HG03354 (cell line): ENCODE data around the gene PROZ.

Source experiments
- ATAC-seq: cut with Tn5 transposase; IDR thresholded peaks from one replicate; pipeline ENCODE4 v1.9.1; 2021; ENCODE audit warnings: mild to moderate bottlenecking; ENCODE audit not compliant: unreplicated experiment, poor library complexity, severe bottlenecking

PROZ gene

DNA sequence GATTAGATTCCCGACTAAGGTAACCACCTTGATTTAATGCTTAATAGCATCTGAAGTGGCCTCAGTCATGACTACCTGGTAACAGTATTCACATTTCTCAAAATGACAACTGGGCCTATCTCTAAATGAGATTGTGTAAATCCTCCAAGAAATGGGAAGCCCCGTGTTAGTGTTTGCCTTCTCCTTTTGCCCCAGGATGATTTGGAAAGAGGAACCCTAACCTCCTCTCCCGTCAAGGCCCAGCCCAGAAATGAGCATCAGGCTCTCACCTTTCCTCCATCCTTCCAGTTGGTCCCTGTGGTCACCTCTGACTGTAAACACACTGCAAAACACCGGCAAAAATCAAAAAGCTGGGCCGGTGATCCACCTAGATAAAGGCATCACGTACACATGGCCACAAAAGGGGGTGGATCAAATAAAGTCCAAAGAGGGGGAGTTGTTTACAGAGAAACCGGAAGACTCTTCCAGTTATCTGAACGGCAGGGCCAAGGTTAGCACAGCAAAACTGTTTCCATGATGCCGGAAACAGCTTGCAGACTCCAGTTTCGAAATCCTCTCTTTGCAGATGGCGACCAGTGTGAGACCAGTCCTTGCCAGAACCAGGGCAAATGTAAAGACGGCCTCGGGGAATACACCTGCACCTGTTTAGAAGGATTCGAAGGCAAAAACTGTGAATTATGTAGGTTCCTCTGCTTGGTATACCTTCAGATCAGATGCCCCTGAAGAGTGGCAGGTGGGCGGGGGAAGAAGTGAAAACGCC is 19.5 kb upstream of the PROZ start:
- ATAC-seq: no peak

DNA sequence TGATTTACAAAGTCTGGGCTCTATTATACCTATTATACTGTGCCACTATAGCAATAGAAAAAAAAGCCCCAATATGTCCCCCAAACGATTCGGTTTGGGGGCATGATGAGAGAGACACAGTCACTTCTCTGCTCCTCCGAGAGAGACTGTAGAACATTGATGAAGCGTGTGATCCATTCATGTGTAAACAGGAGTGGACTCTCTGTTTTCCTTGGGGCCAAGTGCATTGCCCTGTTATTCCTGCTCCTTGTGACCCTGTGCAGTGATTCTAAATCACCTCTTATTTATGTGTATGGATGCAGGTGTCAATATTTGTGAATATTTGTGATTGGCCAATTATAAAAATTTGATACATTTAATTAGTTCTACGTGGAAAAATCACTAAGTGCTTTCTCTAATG is 18.9 kb upstream of the PROZ start:
- no peak for ATAC-seq

DNA sequence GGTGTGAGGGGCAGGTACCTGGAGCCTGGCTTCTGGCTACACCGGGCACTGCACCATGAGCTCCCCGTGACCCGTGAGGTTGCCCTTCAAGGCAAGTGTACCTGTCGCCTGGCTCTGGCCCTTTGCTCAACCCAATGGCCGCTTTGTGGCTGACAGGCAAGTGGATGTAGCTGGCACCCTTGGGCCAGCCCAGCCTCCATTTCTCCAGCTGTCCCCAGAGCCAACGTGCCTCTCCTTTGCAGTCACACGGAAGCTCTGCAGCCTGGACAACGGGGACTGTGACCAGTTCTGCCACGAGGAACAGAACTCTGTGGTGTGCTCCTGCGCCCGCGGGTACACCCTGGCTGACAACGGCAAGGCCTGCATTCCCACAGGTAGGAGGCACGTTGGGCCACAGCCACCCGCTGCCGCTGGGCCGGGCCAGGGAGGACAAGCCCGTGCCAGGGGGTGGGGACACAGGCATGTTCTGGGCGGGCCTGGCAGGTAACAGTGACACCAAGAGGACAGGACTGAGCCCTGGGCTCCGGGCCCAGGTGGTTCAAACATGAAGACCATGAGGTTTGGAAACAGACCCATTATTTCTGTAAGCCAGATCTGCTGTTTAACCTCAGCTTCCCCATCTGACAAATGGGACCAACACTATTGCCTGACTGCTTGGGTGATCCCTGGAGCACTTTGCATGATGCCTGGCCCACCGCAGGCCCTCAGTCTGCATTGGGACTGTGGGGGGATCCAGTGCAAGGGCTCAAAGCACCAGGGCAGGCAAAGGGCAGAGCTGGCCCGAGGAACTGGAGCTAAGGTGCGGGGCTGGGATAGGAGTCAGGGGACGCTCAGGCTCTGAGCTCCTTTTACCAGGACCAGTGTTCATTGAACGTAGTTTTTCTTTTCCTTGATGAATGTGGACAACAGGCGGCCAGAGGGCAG is 17.5 kb upstream of the PROZ start:
- no peak for ATAC-seq

DNA sequence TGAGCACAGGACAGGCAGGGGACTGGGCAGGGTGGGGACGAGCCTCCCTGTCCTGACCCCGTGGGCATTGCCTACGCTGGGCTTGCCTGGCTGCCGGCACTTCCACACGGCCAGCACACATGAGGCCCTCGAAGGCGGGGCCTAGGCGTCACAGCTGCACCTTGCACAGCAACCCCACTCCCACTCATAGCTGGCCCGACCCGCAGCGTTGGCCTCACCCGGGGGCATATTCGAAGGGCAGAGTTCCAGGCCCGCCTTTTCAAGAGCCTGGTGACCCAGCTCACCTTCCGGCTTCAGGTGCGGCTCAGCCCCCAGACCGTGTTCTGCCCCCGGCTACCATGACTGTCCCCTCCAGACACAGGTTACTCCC is 16.9 kb upstream of the PROZ start:
- ATAC-seq: no peak

DNA sequence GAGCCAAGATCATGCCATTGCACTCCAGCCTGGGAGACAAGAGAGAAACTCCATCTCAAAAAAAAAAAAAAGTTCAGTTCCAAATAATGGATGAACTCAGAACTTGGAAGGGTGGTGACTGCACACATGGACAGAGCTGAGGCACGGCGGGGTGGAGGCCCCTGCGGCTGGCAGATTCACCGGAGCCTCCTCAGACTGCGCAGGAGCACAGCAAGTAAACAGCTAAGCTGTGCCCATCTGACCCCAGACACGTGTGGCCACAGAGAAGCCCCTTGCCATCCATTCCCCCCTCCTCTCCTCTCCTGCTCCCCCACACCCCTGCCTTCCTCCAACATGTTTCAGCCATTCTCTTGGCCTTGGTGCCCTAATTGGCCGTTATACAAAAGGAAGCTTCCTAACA is 15.6 kb upstream of the PROZ start:
- no peak for ATAC-seq

DNA sequence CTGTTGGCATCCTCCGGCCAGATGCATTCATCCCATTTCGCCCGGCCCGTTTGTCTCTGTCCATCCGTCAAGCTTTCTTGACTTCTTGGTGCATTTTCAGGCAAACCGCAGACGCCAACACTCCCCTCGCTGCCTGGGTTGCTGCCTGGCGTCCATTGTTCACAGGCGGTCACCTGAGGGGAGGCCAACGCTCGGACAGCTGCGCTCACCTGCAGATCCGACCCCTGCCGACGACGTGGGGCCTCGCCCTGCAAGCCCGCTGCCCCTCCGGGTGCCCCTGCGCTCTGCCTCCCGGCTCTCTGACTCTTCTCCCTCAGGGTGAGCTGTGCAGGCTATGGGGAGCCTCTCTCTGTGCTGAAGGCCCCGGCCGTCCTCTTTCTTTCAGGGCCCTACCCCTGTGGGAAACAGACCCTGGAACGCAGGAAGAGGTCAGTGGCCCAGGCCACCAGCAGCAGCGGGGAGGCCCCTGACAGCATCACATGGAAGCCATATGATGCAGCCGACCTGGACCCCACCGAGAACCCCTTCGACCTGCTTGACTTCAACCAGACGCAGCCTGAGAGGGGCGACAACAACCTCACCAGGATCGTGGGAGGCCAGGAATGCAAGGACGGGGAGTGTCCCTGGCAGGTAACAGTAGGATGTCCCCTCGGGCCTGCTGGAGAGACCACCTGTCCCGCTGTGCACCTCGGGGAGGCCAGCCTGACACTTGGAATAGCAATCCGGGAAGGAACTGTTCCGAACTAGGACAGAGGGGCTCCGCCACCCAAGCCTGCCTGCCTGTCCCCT is 14.8 kb upstream of the PROZ start:
- ATAC-seq: no peak

DNA sequence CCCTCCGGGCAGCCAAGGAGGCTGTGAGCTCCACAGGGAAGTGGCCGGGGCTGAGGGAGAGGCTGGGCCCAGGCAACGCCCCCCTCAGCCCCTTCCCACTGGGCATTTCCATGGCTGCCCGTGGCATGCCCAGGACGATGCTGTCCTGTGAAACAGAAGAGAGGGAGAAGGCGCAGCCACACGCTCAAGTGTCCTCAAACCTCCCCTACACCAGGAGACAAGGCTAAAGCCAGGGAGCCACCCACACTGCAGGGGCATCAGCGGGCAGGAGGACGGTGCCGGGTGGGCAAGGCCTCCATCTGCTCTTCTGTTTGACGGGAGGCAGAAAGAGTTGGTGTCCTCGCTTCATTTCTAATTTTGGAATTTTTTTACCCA is 14.2 kb upstream of the PROZ start:
- ATAC-seq: no peak

DNA sequence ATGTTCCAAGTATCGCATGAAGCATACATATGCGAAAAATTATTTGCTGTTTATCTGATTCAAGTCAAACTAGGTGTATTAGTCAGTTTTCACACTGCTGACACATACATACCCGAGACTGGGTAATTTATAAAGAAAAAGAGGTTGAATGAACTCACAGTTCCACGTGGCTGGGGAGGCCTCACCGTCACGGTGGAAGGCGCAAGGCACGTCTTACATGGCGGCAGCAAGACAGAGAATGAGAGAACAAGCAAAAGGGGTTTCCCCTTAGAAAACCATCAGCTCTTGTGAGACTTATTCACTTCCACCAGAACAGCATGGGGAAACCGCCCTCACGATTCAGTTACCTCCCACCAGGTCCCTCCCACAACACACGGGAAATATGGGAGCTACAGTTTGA is 13.0 kb upstream of the PROZ start:
- no peak for ATAC-seq

DNA sequence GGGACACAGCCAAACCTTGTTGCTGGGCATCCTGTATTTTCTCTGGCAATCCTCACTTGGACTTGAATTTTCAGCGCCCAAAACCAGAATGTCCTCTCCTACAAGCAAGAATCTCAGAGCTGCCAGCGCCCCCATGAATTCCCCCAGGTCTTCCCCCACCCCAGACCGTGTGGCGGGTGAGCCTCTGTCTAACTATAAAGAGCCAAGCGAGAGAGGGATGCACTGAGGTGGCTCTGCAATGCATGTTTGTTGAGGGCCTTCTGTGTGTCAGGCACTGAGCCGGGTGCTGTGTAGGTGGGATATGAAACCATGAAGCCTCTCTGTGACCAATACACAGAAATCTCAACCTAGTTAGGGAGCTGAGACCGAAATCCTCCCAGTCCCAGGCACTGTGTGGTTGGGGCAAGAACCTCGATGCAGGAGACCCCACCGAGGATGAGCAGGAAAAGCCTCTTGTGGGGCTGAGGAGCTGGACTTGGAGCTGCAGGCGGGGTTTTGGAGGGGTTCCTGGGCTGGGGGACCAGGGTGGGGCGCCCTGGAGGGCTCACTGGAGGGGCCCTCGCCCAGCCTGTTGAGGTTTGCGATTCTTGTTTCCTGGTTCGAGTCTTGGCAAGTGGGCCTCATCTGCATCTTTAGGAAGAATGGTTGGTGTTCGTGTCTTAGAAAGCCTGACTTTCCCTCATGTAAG is 12.4 kb upstream of the PROZ start:
- no peak for ATAC-seq

DNA sequence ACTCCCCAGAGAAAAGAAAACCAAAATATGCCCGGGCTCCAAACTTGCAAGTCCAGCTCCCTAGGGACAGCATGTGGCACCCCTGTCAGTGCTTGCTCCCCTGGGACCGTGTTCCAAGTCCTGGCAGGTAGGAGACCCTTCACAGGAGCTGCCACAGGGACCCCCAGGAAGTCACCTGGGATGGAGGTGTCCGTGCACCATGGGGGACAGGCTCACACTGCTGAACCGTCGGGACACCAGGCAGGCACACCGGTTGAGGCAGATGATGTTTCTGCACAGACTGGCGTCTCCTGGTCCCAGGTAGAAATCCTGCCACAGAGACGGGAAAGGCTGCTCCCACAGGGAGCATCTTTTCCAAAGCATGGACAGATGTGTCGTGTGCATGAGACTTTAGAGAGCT is 11.7 kb upstream of the PROZ start:
- no peak for ATAC-seq

DNA sequence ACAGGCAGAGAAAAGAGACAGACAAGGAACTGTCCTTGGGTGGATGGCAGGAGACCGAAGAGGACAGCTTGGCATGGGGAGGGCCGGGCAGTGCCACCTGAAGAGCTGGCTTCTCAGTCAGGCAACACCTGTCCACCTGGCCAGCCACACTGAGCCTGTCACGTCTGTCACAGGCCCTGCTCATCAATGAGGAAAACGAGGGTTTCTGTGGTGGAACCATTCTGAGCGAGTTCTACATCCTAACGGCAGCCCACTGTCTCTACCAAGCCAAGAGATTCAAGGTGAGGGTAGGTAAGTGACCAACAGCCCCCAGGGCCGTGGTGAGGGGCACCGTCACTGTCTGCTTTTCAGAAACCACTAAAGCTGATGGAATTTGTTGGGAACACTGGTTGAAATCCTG is 11.2 kb upstream of the PROZ start:
- no peak for ATAC-seq

DNA sequence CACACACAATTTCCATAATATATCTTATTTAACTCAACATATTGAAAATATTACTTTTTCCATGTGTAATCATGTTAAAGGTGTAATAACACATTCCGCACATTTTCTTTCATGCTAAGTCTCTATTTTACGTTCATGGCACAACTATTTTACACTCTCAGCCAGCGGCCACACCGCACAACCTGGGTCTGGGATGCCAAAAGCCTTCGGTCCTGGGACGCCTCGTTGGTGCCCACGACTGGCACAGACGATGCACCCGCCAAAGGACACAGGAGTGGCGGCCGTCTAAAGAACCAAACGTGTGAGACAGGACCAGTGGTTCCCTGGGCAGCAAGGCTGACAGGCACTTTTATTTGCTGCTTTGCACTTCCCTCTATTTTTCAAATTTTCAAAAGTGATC is 10.0 kb upstream of the PROZ start:
- no peak for ATAC-seq

DNA sequence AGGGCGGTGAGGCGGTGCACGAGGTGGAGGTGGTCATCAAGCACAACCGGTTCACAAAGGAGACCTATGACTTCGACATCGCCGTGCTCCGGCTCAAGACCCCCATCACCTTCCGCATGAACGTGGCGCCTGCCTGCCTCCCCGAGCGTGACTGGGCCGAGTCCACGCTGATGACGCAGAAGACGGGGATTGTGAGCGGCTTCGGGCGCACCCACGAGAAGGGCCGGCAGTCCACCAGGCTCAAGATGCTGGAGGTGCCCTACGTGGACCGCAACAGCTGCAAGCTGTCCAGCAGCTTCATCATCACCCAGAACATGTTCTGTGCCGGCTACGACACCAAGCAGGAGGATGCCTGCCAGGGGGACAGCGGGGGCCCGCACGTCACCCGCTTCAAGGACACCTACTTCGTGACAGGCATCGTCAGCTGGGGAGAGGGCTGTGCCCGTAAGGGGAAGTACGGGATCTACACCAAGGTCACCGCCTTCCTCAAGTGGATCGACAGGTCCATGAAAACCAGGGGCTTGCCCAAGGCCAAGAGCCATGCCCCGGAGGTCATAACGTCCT is 9.4 kb upstream of the PROZ start:
- ATAC-seq: no peak

DNA sequence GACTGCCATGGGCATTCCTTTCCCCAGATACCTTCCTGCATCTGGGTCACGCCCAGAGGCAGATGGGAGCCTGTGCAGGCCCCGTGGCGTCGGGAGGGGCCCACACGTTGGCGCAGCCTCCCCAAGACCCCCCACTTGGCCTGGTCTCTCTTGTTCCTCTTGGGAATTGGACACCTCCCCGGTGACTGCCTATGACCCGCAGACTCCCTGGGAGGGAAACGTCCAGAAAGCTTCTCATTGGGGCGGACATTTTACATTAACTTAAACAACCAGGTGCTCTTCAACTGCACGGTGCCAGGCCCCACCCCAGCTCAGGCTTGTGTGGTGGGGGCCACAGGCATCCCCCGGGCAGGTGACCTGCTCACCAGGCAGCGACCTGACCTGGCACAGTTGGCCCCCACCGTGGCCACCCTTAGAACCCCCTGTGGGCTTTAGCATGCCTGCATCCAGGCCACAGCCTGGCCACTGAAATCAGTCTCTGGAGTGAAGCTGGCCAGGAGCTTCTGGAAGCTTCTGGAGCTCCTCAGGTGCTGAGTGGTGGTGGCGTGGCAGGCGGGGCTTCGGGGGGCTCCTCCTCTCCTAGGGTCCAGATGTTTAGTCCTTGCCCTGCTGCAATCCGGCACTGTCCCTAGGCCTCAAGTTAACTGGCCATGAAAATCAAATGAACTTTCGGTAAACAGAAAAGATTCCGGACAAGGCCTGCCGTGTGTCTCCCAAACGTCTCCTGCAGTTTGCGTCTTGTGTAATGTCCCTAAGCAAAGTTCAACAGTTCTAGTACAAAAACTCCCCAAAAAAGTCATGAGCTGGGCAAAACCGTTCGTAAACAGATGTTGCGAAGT is 8.5 kb upstream of the PROZ start:
- no peak for ATAC-seq

DNA sequence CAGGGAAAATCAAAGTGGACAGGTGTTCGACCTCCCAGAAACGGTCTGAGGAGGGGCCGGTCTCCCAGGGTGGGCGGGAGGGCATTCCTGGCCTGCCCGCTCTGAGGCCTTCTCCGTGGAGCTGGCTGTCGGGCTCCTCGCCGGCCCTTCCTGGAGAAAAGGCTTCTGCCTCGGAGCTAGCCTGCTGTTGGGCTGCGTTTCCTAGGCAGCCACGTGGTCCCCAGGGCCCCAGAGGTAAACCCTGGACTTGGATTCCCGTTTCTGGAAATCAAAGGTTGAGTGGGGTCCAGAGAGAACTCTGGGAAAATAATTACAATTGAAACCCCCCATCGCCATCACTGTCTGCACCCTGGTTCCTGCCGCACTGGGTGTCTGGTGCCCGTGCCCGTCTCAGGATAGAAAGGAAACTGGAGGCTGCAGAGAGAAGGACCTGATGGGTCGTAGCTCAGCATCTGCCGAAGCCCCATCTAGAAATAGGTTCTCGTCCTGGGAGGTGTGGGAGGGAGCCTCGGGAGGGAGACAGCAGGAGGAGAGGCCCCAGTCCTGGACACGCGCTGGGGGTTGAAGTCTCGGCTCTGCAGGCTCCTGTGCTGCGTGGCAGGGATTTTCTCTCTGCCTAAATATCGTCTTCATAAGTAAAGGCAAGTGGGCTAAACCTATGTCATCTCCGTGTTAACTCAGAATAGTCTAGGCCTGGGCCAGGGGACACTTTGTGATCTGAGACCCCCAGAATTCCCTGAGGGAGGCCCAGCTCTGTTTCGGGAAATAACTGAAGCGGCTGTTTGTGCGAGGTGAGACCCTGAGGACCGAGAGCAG is 7.7 kb upstream of the PROZ start:
- ATAC-seq: no peak

DNA sequence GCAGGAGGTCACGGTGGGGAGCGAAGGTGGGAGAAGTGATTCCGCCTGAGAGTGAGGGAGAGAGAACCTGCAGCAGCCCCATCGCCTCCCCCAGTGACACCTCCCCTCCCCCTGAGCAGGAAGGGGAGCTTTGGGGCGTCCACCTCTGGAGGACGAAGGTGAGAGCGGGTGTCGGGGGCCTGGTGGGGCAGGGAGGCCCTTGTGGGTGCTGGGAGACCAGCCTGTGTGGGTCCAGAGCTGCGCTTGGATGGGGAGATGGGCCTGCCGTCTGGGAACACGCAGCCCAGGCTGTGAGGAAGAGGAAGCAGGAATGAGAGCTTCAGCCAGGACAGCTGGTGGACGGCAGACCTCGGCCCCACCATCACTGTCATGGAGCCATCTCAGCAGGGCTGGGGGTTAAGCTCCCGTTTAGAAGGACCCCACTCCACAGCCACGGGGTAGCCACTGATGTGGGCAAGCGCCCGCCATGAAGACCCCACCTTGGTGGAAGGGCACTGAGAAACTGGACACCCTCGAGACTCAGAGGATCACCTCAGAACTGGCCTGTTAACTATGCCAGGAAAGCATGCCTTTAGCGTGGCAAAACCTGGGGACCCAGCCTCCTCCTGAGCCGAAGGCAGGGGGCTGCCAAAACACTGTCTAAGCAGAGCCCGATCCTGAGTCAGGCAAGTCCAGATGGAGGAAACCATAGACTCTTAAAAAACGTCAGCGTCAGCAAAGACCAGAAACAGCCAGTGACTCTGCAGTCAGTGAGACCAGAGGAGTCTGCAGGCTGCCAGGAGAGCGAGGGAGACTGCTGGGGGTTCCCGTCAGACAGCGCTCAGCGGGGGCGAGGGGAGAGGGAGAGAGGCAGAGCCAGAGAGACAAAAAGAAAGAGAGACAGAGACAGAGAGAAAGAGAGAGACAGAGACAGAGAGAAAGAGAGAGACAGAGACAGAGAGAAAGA is 6.4 kb upstream of the PROZ start:
- no peak for ATAC-seq

DNA sequence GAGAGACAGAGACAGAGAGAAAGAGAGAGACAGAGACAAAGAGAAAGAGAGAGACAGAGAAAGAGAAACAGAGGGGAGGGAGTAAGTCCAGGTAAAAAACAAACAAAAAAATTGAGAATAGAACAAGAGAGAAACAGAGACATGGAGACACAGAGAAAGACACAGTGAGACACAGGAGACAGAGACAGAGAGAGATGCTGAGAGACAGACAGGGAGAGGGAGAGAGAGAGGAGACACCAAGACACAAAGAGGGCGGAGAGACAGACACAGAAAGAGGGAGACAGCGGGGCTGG is 5.8 kb upstream of the PROZ start:
- no peak for ATAC-seq
